T-cell (primary cell): ENCODE data around the gene COL4A6. TPM values are rescaled to one million over a fixed set of nuclear protein-coding genes. Genes with fewer than 3 reads are reported as not detected.
"Not testable (repeated sequence)": the region's sequence is repeated elsewhere in the genome, so short reads cannot be mapped to it uniquely, and the experiment has no call there.

Experiments used
- ATAC-seq, 4 experiments: fragments of 200-7000 bp in 3 of 4; fragments of 150-1000 bp in 1 of 4; cut with Tn5 transposase; replicated peaks in 1 of 4; 1 replicate in 3 of 4; 2 replicates in 1 of 4; pipeline ENCODE4 v1.10.0; 2021; ENCODE audit warnings: moderate library complexity in 3 of 4, mild to moderate bottlenecking in 2 of 4, moderate number of reproducible peaks in 1 of 4
- CTCF ChIA-PET, 2 donors: fragments of 300-600 bp; sonication (Branson Sonifier 250); formaldehyde crosslinking; loops; one replicate each; lab custom pipeline; 2022; ENCODE audit warnings: antibody characterized with exemption in 2 of 2; lab: Charles Lee
- POLR2A ChIA-PET, 2 donors: fragments of 300-600 bp; sonication (Branson Sonifier 250); formaldehyde crosslinking; loops; one replicate each; lab custom pipeline; 2022; ENCODE audit warnings: antibody characterized with exemption in 2 of 2; lab: Charles Lee
- DNase-seq, 35 experiments: peaks; one replicate each; pipeline versions ENCODE4 v3.0.0 to v3.0.0-alpha.2; 2013 to 2023
- H3K27ac ChIP-seq: one replicate; pipeline ENCODE4 v1.5.1; 2013; ENCODE audit warnings: low read length
- H3K27me3 ChIP-seq, 2 experiments: replicated peaks in 1 of 2; 1 replicate in 1 of 2; 2 replicates in 1 of 2; pipeline versions ENCODE4 v1.6.1 to v1.7.0; 2013; ENCODE audit warnings: low read length in 1 of 2, mixed read lengths in 1 of 2; ENCODE audit not compliant: control insufficient read depth in 2 of 2, insufficient read depth in 2 of 2; ENCODE audit errors: extremely low read depth in 1 of 2
- H3K36me3 ChIP-seq, 2 donors: 1 replicate in 1 of 2; 2 replicates in 1 of 2; pipeline versions ENCODE4 v1.6.1 to v1.7.0; 2013; ENCODE audit warnings: low read length in 1 of 2; ENCODE audit not compliant: control insufficient read depth in 2 of 2, insufficient read depth in 1 of 2; ENCODE audit errors: extremely low read depth in 1 of 2
- H3K4me1 ChIP-seq, 2 experiments: 1 replicate in 1 of 2; 2 replicates in 1 of 2; pipeline versions ENCODE4 v1.6.1 to v1.7.0; 2013; ENCODE audit warnings: low read length in 2 of 2, mixed read lengths in 1 of 2; ENCODE audit not compliant: insufficient read depth in 2 of 2, control insufficient read depth in 1 of 2; ENCODE audit errors: extremely low read depth in 1 of 2
- H3K4me3 ChIP-seq, 2 donors: 1 replicate in 1 of 2; 2 replicates in 1 of 2; pipeline versions ENCODE4 v1.5.1 to v1.7.0; 2013; ENCODE audit warnings: mild to moderate bottlenecking in 2 of 2, low read length in 1 of 2, moderate library complexity in 1 of 2; ENCODE audit not compliant: control insufficient read depth in 1 of 2; ENCODE audit errors: extremely low read depth in 1 of 2
- H3K9me3 ChIP-seq: 2 replicates; pipeline ENCODE4 v1.7.0; 2013
- H3K27ac Mint-ChIP-seq, 2 donors: one replicate each; pipeline ENCODE4 v1.8.0; 2020 to 2021; ENCODE audit warnings: mild to moderate bottlenecking in 2 of 2, mixed read lengths in 2 of 2
- H3K27me3 Mint-ChIP-seq, 2 donors: one replicate each; pipeline ENCODE4 v1.8.0; 2021 to 2022; ENCODE audit warnings: mixed read lengths in 2 of 2
- H3K36me3 Mint-ChIP-seq: one replicate; pipeline ENCODE4 v1.8.0; 2021; ENCODE audit warnings: mixed read lengths
- H3K4me1 Mint-ChIP-seq, 3 donors: one replicate each; pipeline ENCODE4 v1.8.0; 2020 to 2022; ENCODE audit warnings: mixed read lengths in 3 of 3, mild to moderate bottlenecking in 1 of 3
- H3K4me3 Mint-ChIP-seq, 3 donors: one replicate each; pipeline ENCODE4 v1.8.0; 2020 to 2022; ENCODE audit warnings: mild to moderate bottlenecking in 3 of 3, mixed read lengths in 3 of 3, moderate library complexity in 3 of 3
- H3K9me3 Mint-ChIP-seq, 3 donors: one replicate each; pipeline ENCODE4 v1.8.0; 2020 to 2022; ENCODE audit warnings: mixed read lengths in 3 of 3
- WGBS: methylation state at CpG from one replicate; pipeline ENCODE4 v1.1.5; 2013; ENCODE audit warnings: missing lambda C conversion rate; ENCODE audit not compliant: insufficient coverage; 5-methylcytosine and 5-hydroxymethylcytosine counted together
- total RNA-seq, 35 experiments: library from RNA in 6 of 35; stranded (reverse) in 6 of 35; fragments of 120-200 nt in 1 of 35; gene quantifications; one replicate each; pipeline versions ENCODE4 v1.2.1 to v1.2.4 and lab custom pipeline; 2013 to 2026

The COL4A6 gene
- total RNA-seq: under 1 TPM in 3 of 5 donors, not detected in 2; 0.03 to 0.22 (median 0.20) TPM
- total RNA-seq (2013): 0.06 TPM
- total RNA-seq (lab: John Stamatoyannopoulos, UW): 0 to 0.13 (median 0) reads per million in 29 experiments

DNA sequence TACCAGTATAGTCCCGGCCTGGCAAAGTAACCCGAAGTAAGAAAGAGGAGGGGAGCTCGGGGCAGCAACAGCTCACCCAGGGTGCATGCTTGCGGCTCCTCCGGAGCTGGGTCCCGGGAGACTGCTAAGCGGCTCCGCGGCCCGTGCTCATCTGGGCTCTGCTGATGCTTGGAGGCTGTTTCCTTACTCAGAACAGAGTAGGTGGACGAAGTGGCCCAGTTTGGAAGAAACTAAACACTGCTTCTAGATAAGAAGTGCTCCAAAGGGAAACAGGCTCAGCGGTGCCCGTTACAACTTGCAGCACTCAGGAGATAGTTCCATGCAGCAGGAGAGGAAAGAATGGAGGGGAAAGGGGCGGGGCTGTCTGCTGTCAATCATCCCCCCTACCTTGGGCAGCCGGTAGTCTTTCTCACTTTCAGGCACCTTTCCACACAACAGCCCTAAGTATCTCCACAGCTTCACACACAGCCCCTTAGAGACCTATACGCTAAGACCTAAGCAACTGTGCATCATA is at the start of gene COL4A6:
TSS of gene COL4A6 (minus strand) at position 313 of the 514 bp plus-strand sequence. CDS start at position 87, 226 bp downstream.
- Mint-ChIP-seq H3K27me3 (peaks cover 20 to 66% of the 10 kb centered on the region in 2 donors), H3K27ac (no peak within 1 kb of the TSS), H3K36me3 (no peaks in the 10 kb centered on the region), H3K9me3 (no peaks in the 10 kb centered on the region), H3K4me3 (peak within 1 kb of the TSS in 2 of 3 donors; percentile 25 to 56), H3K4me1 (peaks cover 10 to 13% (median 10%) of the 10 kb centered on the region in 3 donors)
- Histone ChIP-seq H3K4me1 (peaks cover 0 to 7% of the 10 kb centered on the region in 2 experiments), H3K27me3 (peaks cover 4 to 15% of the 10 kb centered on the region in 2 experiments), H3K9me3 (no peaks in the 10 kb centered on the region), H3K27ac (no peak within 1 kb of the TSS), H3K36me3 (no peaks in the 10 kb centered on the region), H3K4me3 (no peak within 1 kb of the TSS)
- WGBS: 3% methylated on average over 5 of the region's 16 CpGs
- ChIA-PET POLR2A (no interaction called here), CTCF (no interaction called here)
- ATAC-seq: no peak
- no peak for DNase-seq

DNA sequence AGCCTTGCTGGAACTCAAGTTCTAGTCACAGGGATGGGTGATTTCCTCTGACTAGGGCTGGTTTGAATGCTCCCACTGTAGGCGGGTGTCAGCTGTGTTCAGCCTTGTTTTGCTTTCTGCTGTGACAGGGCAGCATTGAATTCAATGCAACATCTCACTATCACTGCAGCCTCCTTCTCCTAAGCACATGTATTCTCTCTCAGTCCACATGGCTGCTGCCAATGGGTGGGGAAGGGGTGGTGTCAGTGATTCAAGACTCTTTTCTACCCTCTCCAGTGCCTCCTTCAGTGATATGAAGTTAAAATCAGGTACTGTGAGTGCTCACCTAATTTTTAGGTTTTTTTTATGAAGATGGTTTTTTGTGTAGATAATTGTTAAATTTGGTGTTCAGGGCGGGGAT is 47.7 kb upstream of the COL4A6 start:
- Histone ChIP-seq H3K36me3 (no peaks in the 10 kb centered on the region), H3K27me3 (no peaks in the 10 kb centered on the region), H3K4me1 (no peaks in the 10 kb centered on the region), H3K9me3 (no peaks in the 10 kb centered on the region), H3K27ac (no peak overlapping the region), H3K4me3 (no peak overlapping the region)
- Mint-ChIP-seq H3K27me3 (peaks cover 0 to 7% of the 10 kb centered on the region in 2 donors), H3K9me3 (no peaks in the 10 kb centered on the region), H3K4me3 (no peak overlapping the region), H3K27ac (no peak overlapping the region), H3K4me1 (no peaks in the 10 kb centered on the region), H3K36me3 (no peaks in the 10 kb centered on the region)
- no peak for ATAC-seq
- no peak for DNase-seq
- ChIA-PET POLR2A (no interaction called here), CTCF (no interaction called here)
- WGBS: no CpG with 5 or more reads among the region's 2 CpGs

DNA sequence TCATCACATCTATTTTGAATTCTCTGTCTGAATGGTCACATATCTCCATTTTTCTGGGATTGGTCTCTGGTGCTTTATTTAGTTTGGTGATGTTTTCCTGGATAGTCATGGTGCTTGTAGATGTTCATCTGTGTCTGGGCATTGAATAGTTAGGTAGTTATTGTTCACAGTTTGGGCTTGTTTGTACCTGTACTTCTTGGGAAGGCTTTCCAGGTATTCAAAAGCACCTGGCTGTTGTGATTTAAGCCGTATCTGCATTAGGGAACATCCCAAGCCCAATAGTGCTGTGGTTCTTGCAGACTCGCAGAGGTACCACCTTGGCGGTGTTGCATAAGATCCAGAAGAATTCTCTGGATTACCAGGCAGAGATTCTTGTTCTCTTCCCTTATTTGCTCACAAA is 46.0 kb upstream of the COL4A6 start:
- no peak for DNase-seq
- ATAC-seq: no peak
- no peak overlapping the region for H3K27ac Mint-ChIP-seq
- H3K9me3 Mint-ChIP-seq: no peaks in the 10 kb centered on the region
- 67% methylated on average over 1 of the region's 3 CpGs for WGBS
- no peaks in the 10 kb centered on the region for H3K4me1 ChIP-seq
- H3K36me3 ChIP-seq: no peaks in the 10 kb centered on the region
- no peak overlapping the region for H3K4me3 ChIP-seq
- H3K9me3 ChIP-seq: no peaks in the 10 kb centered on the region
- H3K36me3 Mint-ChIP-seq: no peaks in the 10 kb centered on the region
- H3K27me3 ChIP-seq: no peaks in the 10 kb centered on the region
- ChIA-PET CTCF (no interaction called here), POLR2A (no interaction called here)
- no peaks in the 10 kb centered on the region for H3K4me1 Mint-ChIP-seq
- no peak overlapping the region for H3K27ac ChIP-seq
- H3K4me3 Mint-ChIP-seq: no peak overlapping the region
- H3K27me3 Mint-ChIP-seq: peaks cover 0 to 4% of the 10 kb centered on the region in 2 donors

DNA sequence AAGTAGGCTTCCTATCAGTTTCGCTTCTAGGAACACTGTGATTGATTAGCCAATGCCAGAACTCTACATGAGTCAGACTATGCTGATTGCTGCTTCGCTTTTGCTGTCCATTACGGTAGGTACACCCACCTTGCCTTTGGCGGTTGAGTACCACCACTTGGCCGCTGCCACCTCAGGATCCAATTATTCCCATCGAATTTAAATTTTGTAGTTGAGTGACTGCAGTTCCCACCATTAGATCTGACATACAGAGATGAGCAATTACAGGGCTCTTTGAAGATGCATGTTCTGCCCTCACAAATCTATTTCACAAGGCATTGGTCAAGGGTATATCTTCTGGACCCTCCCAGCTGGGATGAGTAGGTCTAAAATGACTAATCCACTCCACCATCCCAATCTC is 43.3 kb upstream of the COL4A6 start:
- peaks cover 0 to 11% of the 10 kb centered on the region in 2 donors for H3K27me3 Mint-ChIP-seq
- H3K27ac Mint-ChIP-seq, H3K9me3 Mint-ChIP-seq, H3K36me3 ChIP-seq, H3K4me1 Mint-ChIP-seq, H3K27me3 ChIP-seq, H3K9me3 ChIP-seq, H3K27ac ChIP-seq, CTCF ChIA-PET, H3K4me3 ChIP-seq, H3K36me3 Mint-ChIP-seq, ATAC-seq, H3K4me3 Mint-ChIP-seq, H3K4me1 ChIP-seq, DNase-seq, POLR2A ChIA-PET: not testable (repeated sequence)
- WGBS: no CpG with 5 or more reads among the region's 6 CpGs

DNA sequence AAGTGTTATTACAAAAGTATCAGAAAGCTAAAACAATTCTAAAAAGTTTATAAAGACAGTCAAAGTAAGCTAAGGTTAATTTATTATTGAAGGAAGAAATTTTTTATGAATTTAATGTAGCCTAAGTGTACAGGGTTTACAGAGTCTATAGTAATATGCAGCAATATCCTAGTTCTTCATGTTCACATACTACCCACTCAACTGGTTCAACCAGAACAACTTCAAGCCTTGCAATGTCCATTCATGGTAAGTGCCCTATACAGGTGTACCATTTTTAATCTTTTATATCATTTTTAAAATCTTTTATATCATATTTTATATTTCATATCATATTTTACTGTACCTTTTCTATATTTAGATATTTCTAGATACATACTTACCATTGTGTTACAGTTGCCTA is 35.8 kb upstream of the COL4A6 start:
- Mint-ChIP-seq H3K4me3 (no peak overlapping the region), H3K4me1 (no peaks in the 10 kb centered on the region), H3K9me3 (no peaks in the 10 kb centered on the region), H3K27ac (no peak overlapping the region), H3K27me3 (peaks cover 0 to 22% of the 10 kb centered on the region in 2 donors), H3K36me3 (no peaks in the 10 kb centered on the region)
- Histone ChIP-seq H3K4me1 (no peaks in the 10 kb centered on the region), H3K36me3 (no peaks in the 10 kb centered on the region), H3K27me3 (no peaks in the 10 kb centered on the region), H3K4me3 (no peak overlapping the region), H3K27ac (no peak overlapping the region), H3K9me3 (no peaks in the 10 kb centered on the region)
- DNase-seq: no peak
- no peak for ATAC-seq
- ChIA-PET POLR2A (interaction anchor here in 1 of 2 donors (0.6 kb wide), 1 partner anchor 206 kb away, joined by 3 read pairs; no protein-coding TSS in a partner anchor), CTCF (no interaction called here)

DNA sequence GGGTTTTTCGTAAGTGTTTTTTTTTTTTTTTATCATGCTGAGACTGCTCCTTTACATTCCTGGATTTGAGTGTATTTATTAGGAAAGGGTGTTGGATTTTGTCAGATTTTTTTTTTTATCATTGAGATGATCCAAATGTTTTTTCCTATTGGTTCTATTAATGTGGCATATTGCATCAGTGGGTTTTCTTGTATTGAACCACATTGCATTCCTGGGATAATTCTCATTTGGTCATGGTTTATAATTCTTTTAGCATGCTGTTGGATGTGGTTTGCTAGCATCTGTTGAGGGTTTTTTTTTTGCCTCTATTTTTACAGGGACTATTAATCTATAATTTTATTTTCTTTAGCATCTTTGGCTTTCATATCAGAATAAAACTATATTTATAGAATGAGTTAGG is 30.3 kb upstream of the COL4A6 start:
- Mint-ChIP-seq H3K9me3 (no peaks in the 10 kb centered on the region), H3K27ac (no peak overlapping the region), H3K4me3 (no peak overlapping the region), H3K4me1 (no peaks in the 10 kb centered on the region), H3K27me3 (peaks cover 0 to 10% of the 10 kb centered on the region in 2 donors), H3K36me3 (no peaks in the 10 kb centered on the region)
- ATAC-seq (no peak), DNase-seq (no peak)
- POLR2A ChIA-PET: no interaction called here
- CTCF ChIA-PET: no interaction called here
- no peaks in the 10 kb centered on the region for H3K27me3 ChIP-seq
- no peaks in the 10 kb centered on the region for H3K36me3 ChIP-seq
- whole genome bisulfite sequencing: no CpG with 5 or more reads among the region's 1 CpG
- H3K4me3 ChIP-seq: no peak overlapping the region
- no peaks in the 10 kb centered on the region for H3K9me3 ChIP-seq
- H3K27ac ChIP-seq: no peak overlapping the region
- no peaks in the 10 kb centered on the region for H3K4me1 ChIP-seq

DNA sequence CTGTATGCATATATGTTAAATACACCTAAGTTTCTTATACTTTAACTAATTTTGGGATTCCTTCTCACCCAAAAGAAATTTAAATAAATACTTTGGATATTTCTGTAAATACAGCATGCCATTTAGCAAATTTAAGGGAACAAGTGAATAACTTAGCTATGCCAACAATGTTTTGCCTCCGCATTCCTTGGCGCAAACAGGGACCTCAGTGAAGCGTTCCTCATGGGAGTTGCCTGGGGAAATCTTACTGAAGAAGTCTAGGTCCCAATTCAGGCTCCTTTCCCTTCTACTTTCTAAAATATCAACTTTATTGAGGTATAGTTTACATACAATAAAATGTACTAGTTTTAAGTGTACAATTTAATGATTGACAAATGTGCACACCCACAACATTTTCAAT is 26.4 kb upstream of the COL4A6 start:
- ChIA-PET POLR2A (no interaction called here), CTCF (no interaction called here)
- H3K36me3 Mint-ChIP-seq: no peaks in the 10 kb centered on the region
- H3K36me3 ChIP-seq: no peaks in the 10 kb centered on the region
- H3K27ac Mint-ChIP-seq: no peak overlapping the region
- no CpG with 5 or more reads among the region's 3 CpGs for WGBS
- no peaks in the 10 kb centered on the region for H3K9me3 Mint-ChIP-seq
- no peaks in the 10 kb centered on the region for H3K27me3 ChIP-seq
- DNase-seq: no peak
- H3K27me3 Mint-ChIP-seq: peaks cover 0 to 7% of the 10 kb centered on the region in 2 donors
- no peak for ATAC-seq
- no peaks in the 10 kb centered on the region for H3K4me1 Mint-ChIP-seq
- no peaks in the 10 kb centered on the region for H3K9me3 ChIP-seq
- H3K4me1 ChIP-seq: no peaks in the 10 kb centered on the region
- no peak overlapping the region for H3K27ac ChIP-seq
- no peak overlapping the region for H3K4me3 ChIP-seq
- H3K4me3 Mint-ChIP-seq: no peak overlapping the region
